ENCODE results near the gene PLAU. TPM values are rescaled to one million over a fixed set of nuclear protein-coding genes. Genes with fewer than 3 reads are reported as not detected.

The PLAU gene
- total and polyA plus RNA-seq, 9 of the 15 experiments (the other 6 are each of a cell fraction or from before 2014, with no cell fraction given), result 2.1 to 16.9 (median 3.3) TPM

DNA sequence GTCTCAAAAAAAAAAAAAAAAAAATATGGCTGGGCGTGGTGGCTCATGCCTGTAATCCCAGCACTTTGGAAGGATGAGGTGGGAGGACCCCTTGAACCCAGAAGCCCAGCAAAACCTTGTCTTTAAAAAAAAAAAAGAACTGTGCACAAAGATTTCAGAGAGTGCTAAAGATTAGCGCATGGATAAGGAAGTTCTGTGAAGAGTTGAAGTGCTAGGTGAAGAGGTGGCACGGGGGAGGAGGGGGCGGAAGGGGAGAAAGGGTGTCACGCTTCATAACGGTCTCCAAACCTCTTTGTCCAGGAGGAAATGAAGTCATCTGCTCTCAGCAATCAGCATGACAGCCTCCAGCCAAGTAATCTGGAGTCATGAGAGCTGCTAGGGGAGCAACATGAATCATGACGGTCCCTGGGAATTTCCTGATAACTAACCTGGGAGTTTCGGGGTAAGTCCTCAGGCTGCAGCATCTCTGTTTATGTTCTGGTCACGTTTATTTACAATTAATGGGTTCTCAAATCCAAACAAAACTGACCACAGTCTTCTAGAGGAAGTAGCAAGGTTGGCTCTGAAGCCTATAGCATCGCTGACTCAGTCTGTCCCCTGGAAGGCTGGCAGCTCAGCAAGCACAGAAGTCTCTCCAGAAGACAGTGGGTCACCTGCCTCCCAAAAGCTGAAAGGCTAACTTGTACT lies 1.9 kb upstream of the PLAU start (continued):
- TF ChIP-seq KDM1A (IDR thresholded peaks at IDR 0.05) (peak; percentile 84 to 90), TAL1 (IDR thresholded peaks at IDR 0.05) (peak; percentile 44; the same call in 1 of the 2 replicates), ZNF239 (CRISPR knock-in tag; IDR thresholded peaks at IDR 0.05) (peak; percentile 17; the same call in 1 of the 2 replicates), CBFA2T3 (IDR thresholded peaks at IDR 0.05) (peak; percentile 86), NFIX (CRISPR knock-in tag; IDR thresholded peaks at IDR 0.05; ENCODE audit: low read depth) (no peak), CC2D1A (IDR thresholded peaks at IDR 0.05) (peak; percentile 45), KAT8 (IDR thresholded peaks at IDR 0.05; ENCODE audit: low read depth) (no peak), ARID1B (IDR thresholded peaks at IDR 0.05) (peak; percentile 86), ETV1 (tag; conservative IDR thresholded peaks at IDR 0.05; ENCODE audit: low read depth) (peak; percentile 87), HDAC6 (IDR thresholded peaks at IDR 0.05; ENCODE audit: low read depth, low read length) (no peak), U2AF1 (optimal IDR thresholded peaks at IDR 0.05; ENCODE audit: low read depth, low read length) (no peak), ELK1 (CRISPR knock-in tag; IDR thresholded peaks at IDR 0.05) (no peak), ZBTB7A (IDR thresholded peaks at IDR 0.05; ENCODE audit: borderline replicate concordance, control insufficient read depth, low read depth, low read length) (peak; percentile 31), KLF16 (IDR thresholded peaks at IDR 0.05) (0 out of 2 replicates have a peak, but pooled peaks have one; percentile 41)
- TF ChIP-seq, protein P1, sequence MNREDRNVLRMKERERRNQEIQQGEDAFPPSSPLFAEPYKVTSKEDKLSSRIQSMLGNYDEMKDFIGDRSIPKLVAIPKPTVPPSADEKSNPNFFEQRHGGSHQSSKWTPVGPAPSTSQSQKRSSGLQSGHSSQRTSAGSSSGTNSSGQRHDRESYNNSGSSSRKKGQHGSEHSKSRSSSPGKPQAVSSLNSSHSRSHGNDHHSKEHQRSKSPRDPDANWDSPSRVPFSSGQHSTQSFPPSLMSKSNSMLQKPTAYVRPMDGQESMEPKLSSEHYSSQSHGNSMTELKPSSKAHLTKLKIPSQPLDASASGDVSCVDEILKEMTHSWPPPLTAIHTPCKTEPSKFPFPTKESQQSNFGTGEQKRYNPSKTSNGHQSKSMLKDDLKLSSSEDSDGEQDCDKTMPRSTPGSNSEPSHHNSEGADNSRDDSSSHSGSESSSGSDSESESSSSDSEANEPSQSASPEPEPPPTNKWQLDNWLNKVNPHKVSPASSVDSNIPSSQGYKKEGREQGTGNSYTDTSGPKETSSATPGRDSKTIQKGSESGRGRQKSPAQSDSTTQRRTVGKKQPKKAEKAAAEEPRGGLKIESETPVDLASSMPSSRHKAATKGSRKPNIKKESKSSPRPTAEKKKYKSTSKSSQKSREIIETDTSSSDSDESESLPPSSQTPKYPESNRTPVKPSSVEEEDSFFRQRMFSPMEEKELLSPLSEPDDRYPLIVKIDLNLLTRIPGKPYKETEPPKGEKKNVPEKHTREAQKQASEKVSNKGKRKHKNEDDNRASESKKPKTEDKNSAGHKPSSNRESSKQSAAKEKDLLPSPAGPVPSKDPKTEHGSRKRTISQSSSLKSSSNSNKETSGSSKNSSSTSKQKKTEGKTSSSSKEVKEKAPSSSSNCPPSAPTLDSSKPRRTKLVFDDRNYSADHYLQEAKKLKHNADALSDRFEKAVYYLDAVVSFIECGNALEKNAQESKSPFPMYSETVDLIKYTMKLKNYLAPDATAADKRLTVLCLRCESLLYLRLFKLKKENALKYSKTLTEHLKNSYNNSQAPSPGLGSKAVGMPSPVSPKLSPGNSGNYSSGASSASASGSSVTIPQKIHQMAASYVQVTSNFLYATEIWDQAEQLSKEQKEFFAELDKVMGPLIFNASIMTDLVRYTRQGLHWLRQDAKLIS (CRISPR knock-in tag; IDR thresholded peaks at IDR 0.05), result no peak
- TF ChIP-seq, protein P2, sequence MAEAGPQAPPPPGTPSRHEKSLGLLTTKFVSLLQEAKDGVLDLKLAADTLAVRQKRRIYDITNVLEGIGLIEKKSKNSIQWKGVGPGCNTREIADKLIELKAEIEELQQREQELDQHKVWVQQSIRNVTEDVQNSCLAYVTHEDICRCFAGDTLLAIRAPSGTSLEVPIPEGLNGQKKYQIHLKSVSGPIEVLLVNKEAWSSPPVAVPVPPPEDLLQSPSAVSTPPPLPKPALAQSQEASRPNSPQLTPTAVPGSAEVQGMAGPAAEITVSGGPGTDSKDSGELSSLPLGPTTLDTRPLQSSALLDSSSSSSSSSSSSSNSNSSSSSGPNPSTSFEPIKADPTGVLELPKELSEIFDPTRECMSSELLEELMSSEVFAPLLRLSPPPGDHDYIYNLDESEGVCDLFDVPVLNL (CRISPR knock-in tag; IDR thresholded peaks at IDR 0.05; ENCODE audit: low read depth), result no peak
- TF ChIP-seq, protein P3, sequence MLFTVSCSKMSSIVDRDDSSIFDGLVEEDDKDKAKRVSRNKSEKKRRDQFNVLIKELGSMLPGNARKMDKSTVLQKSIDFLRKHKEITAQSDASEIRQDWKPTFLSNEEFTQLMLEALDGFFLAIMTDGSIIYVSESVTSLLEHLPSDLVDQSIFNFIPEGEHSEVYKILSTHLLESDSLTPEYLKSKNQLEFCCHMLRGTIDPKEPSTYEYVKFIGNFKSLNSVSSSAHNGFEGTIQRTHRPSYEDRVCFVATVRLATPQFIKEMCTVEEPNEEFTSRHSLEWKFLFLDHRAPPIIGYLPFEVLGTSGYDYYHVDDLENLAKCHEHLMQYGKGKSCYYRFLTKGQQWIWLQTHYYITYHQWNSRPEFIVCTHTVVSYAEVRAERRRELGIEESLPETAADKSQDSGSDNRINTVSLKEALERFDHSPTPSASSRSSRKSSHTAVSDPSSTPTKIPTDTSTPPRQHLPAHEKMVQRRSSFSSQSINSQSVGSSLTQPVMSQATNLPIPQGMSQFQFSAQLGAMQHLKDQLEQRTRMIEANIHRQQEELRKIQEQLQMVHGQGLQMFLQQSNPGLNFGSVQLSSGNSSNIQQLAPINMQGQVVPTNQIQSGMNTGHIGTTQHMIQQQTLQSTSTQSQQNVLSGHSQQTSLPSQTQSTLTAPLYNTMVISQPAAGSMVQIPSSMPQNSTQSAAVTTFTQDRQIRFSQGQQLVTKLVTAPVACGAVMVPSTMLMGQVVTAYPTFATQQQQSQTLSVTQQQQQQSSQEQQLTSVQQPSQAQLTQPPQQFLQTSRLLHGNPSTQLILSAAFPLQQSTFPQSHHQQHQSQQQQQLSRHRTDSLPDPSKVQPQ (CRISPR knock-in tag; IDR thresholded peaks at IDR 0.05; ENCODE audit: borderline replicate concordance), result no peak
- TF ChIP-seq, protein P4, sequence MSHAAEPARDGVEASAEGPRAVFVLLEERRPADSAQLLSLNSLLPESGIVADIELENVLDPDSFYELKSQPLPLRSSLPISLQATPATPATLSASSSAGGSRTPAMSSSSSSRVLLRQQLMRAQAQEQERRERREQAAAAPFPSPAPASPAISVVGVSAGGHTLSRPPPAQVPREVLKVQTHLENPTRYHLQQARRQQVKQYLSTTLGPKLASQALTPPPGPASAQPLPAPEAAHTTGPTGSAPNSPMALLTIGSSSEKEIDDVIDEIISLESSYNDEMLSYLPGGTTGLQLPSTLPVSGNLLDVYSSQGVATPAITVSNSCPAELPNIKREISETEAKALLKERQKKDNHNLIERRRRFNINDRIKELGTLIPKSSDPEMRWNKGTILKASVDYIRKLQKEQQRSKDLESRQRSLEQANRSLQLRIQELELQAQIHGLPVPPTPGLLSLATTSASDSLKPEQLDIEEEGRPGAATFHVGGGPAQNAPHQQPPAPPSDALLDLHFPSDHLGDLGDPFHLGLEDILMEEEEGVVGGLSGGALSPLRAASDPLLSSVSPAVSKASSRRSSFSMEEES (CRISPR knock-in tag; IDR thresholded peaks at IDR 0.05), result no peak

Data from K562 (cell line).